OCI-LY3 (cell line): ENCODE data around the gene NEMP2.

Experiments used
- H2AFZ ChIP-seq: fragments of 200-600, 300-600 bp; shearing (Covaris generic); 2 replicates; pipeline ENCODE4 v1.6.0; 2014; ENCODE audit warnings: antibody characterized with exemption, low read depth, low read length
- H3K27ac ChIP-seq: fragments of 200-600, 300-600 bp; sonication (generic); 2 replicates; pipeline ENCODE4 v1.5.1; 2014; ENCODE audit warnings: mild to moderate bottlenecking, low read length, moderate library complexity, mixed read lengths
- H3K27me3 ChIP-seq: fragments of 200-600, 300-600 bp; sonication (generic); 2 replicates; pipeline ENCODE4 v1.6.1; 2014; ENCODE audit warnings: low read depth, low read length, mixed read lengths
- H3K36me3 ChIP-seq: fragments of 200-600, 300-600 bp; sonication (generic); replicated peaks from 2 replicates; pipeline ENCODE3; 2014; ENCODE audit warnings: low read depth, low read length, mixed read lengths
- H3K4me1 ChIP-seq: fragments of 300-600, 200-600 bp; sonication (generic); 2 replicates; pipeline ENCODE4 v1.6.1; 2014; ENCODE audit warnings: low read length, mixed read lengths
- H3K4me2 ChIP-seq: fragments of 200-600, 300-600 bp; sonication (generic); 2 replicates; pipeline ENCODE4 v1.6.1; 2014; ENCODE audit warnings: low read length, mixed read lengths
- H3K4me3 ChIP-seq: fragments of 300-600, 200-600 bp; sonication (generic); 2 replicates; pipeline ENCODE4 v1.5.1; 2014; ENCODE audit warnings: antibody characterized with exemption, mild to moderate bottlenecking, low read length, moderate library complexity
- H3K79me2 ChIP-seq: fragments of 300-600, 200-600 bp; shearing (Covaris generic); 2 replicates; pipeline ENCODE4 v1.6.1; 2014; ENCODE audit warnings: mild to moderate bottlenecking, low read length, mixed read lengths
- H3K9ac ChIP-seq: fragments of 300-600, 200-600 bp; shearing (Covaris generic); 2 replicates; pipeline ENCODE4 v1.6.0; 2014; ENCODE audit warnings: mild to moderate bottlenecking, low read length, moderate library complexity
- H3K9me3 ChIP-seq: fragments of 200-600, 300-600 bp; shearing (Covaris generic); 2 replicates; pipeline ENCODE4 v1.6.1; 2014; ENCODE audit warnings: low read length, mixed read lengths; ENCODE audit not compliant: insufficient read depth
- H4K20me1 ChIP-seq: fragments of 200-600, 300-600 bp; sonication (generic); 2 replicates; pipeline ENCODE4 v1.6.1; 2016; ENCODE audit warnings: low read length, mixed read lengths; ENCODE audit not compliant: insufficient read depth
- CTCF ChIP-seq: fragments of 200-600, 300-600 bp; sonication (generic); IDR thresholded peaks from 2 replicates; pipeline ENCODE4 v1.5.1; 2014; ENCODE audit warnings: antibody characterized with exemption, low read length, low read depth
- EZH2phosphoT487 ChIP-seq: fragments of 200-600 bp; shearing (Covaris generic); IDR thresholded peaks from 2 replicates; pipeline ENCODE4 v1.6.1; 2018; ENCODE audit warnings: antibody characterized with exemption, mixed run types, low read depth

Gene NEMP2

GRCh38 chr2:190563646-190564045 is 29.1 kb upstream of the NEMP2 start:
- Histone ChIP-seq H3K4me2 (no peak overlapping the region), H3K4me1 (no peaks in the 10 kb centered on the region), H3K79me2 (no peaks in the 10 kb centered on the region), H3K9ac (no peak overlapping the region), H3K36me3 (peaks cover 13% of the 10 kb centered on the region), H3K27ac (no peak overlapping the region), H3K4me3 (no peak overlapping the region), H3K27me3 (no peaks in the 10 kb centered on the region), H3K9me3 (peaks cover 5% of the 10 kb centered on the region), H2AFZ (no peak overlapping the region), H4K20me1 (no peaks in the 10 kb centered on the region)
- TF ChIP-seq CTCF (no peak), EZH2phosphoT487 (no peak)

GRCh38 chr2:190563109-190563508 is 28.6 kb upstream of the NEMP2 start:
- H4K20me1 ChIP-seq: no peaks in the 10 kb centered on the region
- H3K4me1 ChIP-seq: no peaks in the 10 kb centered on the region
- no peak overlapping the region for H3K4me2 ChIP-seq
- no peak overlapping the region for H3K4me3 ChIP-seq
- H3K27me3 ChIP-seq: no peaks in the 10 kb centered on the region
- no peak overlapping the region for H3K27ac ChIP-seq
- H2AFZ ChIP-seq: no peak overlapping the region
- peaks cover 4% of the 10 kb centered on the region for H3K9me3 ChIP-seq
- no peak for TF ChIP-seq CTCF
- no peak for TF ChIP-seq EZH2phosphoT487
- H3K79me2 ChIP-seq: no peaks in the 10 kb centered on the region
- peaks cover 12% of the 10 kb centered on the region for H3K36me3 ChIP-seq
- no peak overlapping the region for H3K9ac ChIP-seq

DNA sequence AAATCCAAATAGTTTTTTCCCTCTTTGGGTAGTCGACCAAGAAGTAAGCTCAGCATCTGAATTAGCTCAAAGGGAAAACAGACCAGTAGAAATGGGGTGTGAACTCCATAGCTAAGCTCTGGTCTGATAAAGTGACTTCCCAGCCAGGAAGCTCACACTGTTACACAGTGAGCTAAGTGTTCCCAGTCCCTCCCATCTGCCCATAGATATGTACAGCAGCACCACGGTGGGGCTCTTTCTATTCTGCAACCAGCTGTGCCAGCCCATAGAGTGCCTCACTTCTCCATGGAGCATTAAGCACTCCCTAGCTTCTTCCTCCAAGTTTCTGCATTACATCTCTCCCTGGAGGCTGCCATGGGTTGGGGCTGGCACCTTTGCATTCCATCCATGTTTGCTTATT is 27.6 kb upstream of the NEMP2 start:
- Histone ChIP-seq H3K27ac (no peak overlapping the region), H3K27me3 (no peaks in the 10 kb centered on the region), H3K79me2 (no peaks in the 10 kb centered on the region), H3K9me3 (no peaks in the 10 kb centered on the region), H3K4me2 (no peak overlapping the region), H3K4me3 (no peak overlapping the region), H3K4me1 (no peaks in the 10 kb centered on the region), H4K20me1 (no peaks in the 10 kb centered on the region), H2AFZ (no peak overlapping the region), H3K9ac (no peak overlapping the region), H3K36me3 (peaks cover 5% of the 10 kb centered on the region)
- TF ChIP-seq EZH2phosphoT487 (no peak), CTCF (no peak)

- TF ChIP-seq EZH2phosphoT487 (no peak), CTCF (no peak)
- no peak overlapping the region for H3K9ac ChIP-seq
- H4K20me1 ChIP-seq: no peaks in the 10 kb centered on the region
- no peaks in the 10 kb centered on the region for H3K9me3 ChIP-seq
- no peak overlapping the region for H2AFZ ChIP-seq
- no peaks in the 10 kb centered on the region for H3K79me2 ChIP-seq
- H3K27me3 ChIP-seq: no peaks in the 10 kb centered on the region
- no peak overlapping the region for H3K4me3 ChIP-seq
- H3K36me3 ChIP-seq: peaks cover 4% of the 10 kb centered on the region
- no peak overlapping the region for H3K27ac ChIP-seq
- H3K4me1 ChIP-seq: no peaks in the 10 kb centered on the region
- H3K4me2 ChIP-seq: no peak overlapping the region
Observed at GRCh38 chr2:190561094-190561493, 26.6 kb upstream of the NEMP2 start.
